MG63 (cell line): ENCODE measurements around the gene KCNIP3. TPM values are rescaled to one million over a fixed set of nuclear protein-coding genes. Genes with fewer than 3 reads are reported as not detected.
"Not testable (repeated sequence)": the region's sequence is repeated elsewhere in the genome, so short reads cannot be mapped to it uniquely, and the experiment has no call there.

Source experiments
- DNase-seq: peaks from one replicate; pipeline ENCODE4 v3.0.0-alpha.2; 2020
- H3K27me3 ChIP-seq: fragments of 250-450 bp; sonication (Bioruptor Pico); 2 replicates; pipeline ENCODE4 v1.5.1; 2020; ENCODE audit warnings: mild to moderate bottlenecking, moderate library complexity
- H3K36me3 ChIP-seq: fragments of 250-450 bp; sonication (Bioruptor Pico); 2 replicates; pipeline ENCODE4 v1.5.1; 2020; ENCODE audit warnings: mild to moderate bottlenecking, moderate library complexity
- H3K4me3 ChIP-seq: fragments of 250-450 bp; sonication (Bioruptor Pico); 2 replicates; pipeline ENCODE4 v1.5.1; 2020; ENCODE audit warnings: mild to moderate bottlenecking, moderate library complexity
- H3K9me3 ChIP-seq: fragments of 250-450 bp; sonication (Bioruptor Pico); 2 replicates; pipeline ENCODE4 v1.5.1; 2020; ENCODE audit warnings: mild to moderate bottlenecking, moderate library complexity
- total RNA-seq: library from RNA; depleted of rRNA; stranded (reverse); fragments of >200 nt; shearing (Covaris generic); gene quantifications from 2 replicates; pipeline ENCODE4 v1.2.3, GENCODE V29; 2014; ENCODE audit warnings: low replicate concordance

Gene KCNIP3
- total RNA-seq, 1 experiment from 2014 or later = 14.1 TPM

DNA sequence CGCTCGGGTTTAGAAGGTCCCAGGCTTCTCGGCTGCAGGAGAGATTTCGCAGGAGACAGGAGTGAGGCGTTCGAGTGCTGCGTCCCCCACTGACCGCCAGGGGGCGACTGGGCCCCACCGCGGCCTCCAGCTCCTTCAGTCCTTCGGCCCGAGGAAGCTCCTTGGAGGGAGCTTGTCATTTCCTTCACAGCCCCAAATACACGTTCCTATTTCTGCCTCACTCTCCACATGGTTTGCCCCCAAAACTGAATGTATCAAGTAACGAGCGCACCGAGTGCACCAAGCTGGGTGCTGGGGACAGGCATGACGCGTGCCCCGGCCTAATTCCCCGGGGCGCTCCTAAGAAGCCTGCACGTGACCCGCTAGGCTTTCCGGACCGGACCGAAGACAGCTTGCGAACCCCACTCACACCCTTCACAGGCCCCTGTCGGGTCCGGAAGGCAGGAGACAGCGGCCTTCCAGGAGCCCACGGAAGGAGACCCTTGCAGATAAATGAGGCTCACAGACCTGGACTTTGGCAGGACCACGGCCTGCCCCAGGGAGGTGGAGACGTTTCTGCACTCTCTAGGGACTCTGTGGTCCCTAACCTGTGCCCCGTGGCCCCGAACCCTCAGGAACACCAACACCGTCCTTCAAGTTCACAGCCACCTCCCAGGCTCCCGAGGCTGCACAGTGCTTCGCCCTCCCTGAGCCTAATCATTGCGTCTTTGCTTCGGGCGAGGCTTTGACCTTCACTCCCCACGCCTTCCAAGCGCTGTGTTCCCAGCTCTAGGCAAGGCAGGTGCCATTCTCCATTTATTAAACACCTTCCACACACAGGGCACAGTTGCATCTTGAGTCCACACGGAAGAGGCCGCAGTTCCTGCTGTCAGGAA lies 92.3 kb downstream of the KCNIP3 start:
- Histone ChIP-seq H3K36me3 (no peaks in the 10 kb centered on the region), H3K27me3 (no peaks in the 10 kb centered on the region), H3K9me3 (no peaks in the 10 kb centered on the region), H3K4me3 (no peak overlapping the region)
- DNase-seq = peak; percentile 61

GRCh38 chr2:95390272-95390880 lies 93.2 kb downstream of the KCNIP3 start:
- no peaks in the 10 kb centered on the region for H3K27me3 ChIP-seq
- DNase-seq = no peak
- no peak overlapping the region for H3K4me3 ChIP-seq
- no peaks in the 10 kb centered on the region for H3K36me3 ChIP-seq
- no peaks in the 10 kb centered on the region for H3K9me3 ChIP-seq

DNA sequence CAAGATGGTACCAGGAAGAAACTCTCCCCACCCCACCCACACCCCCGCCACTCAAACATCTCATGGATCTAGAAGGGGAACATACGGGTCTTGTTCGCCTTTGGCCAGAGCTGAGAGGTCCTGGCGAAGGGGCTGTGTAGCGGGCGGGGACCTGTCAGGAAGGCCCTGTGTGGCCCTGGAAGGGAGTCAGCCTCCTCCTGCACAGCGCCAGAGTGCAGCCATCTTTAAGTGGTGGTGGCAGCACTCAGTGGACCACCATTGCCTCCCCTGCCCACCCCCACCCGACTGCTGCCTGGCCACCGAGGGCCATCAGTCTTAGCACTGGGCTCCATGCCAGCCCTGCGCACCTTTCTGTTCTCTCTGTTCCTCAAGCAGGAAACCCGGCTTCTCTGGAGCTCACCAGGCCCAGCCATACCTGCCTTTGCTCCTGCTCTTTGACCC lies 93.8 kb downstream of the KCNIP3 start:
- Histone ChIP-seq H3K4me3 (no peak overlapping the region), H3K36me3 (no peaks in the 10 kb centered on the region), H3K27me3 (no peaks in the 10 kb centered on the region), H3K9me3 (no peaks in the 10 kb centered on the region)
- no peak for DNase-seq

DNA sequence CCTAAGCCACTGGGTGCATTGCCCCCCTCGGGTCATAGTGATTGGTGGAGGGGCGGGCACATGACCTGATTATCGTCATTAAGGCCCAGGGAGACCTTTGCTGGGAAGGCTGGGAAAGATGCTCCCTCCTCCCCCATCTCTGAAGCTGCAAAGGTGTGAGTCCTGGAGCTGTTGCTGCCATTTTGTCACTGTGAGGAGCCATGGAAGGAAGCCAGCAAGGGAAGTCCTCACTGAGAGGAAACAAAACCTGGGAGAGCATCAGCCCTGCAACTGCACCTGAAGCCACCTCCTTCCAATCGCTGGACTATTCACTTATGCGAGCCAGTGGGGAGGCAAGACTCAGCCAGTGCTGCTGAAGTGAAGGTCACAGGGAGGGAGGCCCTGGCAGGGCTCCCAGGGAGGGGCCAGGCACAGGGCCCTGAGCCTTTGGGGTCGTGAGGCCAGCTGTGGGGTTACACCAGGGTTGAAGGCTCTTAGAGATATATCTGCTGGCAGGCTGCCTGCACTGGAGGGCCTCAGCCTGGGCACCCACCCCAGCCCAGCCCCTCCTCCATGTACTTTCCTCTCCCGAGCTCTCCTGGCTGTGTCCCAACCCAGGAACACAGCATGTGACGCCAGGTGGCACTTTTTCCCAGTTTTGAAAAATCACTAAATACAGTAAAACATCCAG lies 94.6 kb downstream of the KCNIP3 start:
- H3K27me3 ChIP-seq = no peaks in the 10 kb centered on the region
- no peaks in the 10 kb centered on the region for H3K36me3 ChIP-seq
- no peak for DNase-seq

DNA sequence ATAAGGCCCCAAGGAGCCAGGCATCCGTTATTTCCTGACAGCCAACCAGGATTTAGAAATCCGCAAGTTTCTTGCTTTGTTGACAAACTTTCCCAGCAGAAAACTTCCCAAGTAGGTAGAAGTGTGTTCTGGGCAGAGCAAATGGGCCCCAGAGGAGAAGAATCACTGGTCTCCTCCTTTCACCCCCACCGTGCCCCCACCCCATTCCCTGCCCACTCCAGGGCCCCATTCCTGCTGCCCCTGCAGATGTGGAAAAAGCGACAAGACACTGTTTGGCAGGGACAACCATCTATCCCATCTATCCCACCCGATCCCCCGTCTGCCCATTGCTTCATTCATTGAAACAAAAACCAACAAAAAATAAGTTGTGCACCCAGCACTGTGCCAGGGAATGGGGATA lies 95.2 kb downstream of the KCNIP3 start:
- Histone ChIP-seq H3K27me3 (no peaks in the 10 kb centered on the region), H3K9me3 (no peaks in the 10 kb centered on the region), H3K4me3 (no peak overlapping the region), H3K36me3 (no peaks in the 10 kb centered on the region)
- no peak for DNase-seq

More for the DNA sequence above, 94.6 kb downstream of the KCNIP3 start:
- H3K4me3 ChIP-seq = no peak overlapping the region
- no peaks in the 10 kb centered on the region for H3K9me3 ChIP-seq

DNA sequence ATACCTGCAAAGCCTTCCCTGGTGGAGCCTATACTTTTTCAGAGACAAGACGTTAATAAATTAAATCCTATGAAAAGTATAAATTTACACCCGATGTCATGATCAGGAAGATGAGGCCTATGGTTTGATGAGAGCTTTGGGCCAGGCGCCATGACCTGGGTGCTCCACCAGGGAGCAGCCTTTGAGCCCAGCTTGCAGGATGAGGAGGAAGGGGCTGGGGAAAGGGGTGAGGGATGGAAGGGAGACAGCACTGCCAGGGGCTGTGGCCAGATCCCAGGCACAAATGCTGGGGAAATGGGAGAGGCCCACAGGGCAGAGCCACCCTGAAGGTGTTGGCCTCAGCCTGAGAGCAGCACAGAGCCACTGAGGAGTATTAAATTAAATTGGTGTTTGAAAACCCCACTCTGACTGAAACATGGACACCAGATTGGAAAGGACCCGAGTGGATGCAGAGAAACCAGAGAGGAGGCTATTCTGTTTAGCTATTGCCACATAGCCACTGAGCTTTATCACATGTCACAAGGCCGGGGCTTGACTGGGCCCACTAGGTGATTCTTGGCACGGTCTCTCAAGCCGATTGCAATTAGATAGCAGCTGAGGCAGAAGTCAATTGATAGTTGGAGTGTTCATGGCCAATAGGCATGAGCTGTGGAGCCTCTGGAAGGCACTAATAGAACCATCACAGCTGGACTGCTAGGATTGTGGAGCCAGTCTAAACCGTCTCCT lies 95.7 kb downstream of the KCNIP3 start:
- Histone ChIP-seq H3K4me3 (no peak overlapping the region), H3K36me3 (no peaks in the 10 kb centered on the region)
- DNase-seq = no peak

DNA sequence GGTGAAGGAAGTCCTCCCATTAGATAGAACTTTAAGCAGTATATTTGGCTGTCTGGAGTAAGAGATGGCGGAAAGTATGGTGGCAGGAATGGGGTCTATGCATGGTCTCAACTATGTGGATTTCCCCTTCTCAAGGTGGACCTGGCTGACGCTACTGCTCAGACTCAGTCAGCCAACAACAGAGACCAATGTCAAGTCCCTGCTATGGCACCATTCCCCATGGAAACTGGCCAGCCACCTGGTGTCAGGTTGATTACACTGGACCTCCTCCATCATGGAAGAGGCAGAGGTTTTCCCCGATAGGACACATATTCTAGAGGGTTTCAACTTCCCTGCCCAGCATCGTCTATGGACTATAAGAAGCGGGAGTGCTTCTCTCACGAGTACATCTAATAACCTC lies 96.8 kb downstream of the KCNIP3 start:
- Histone ChIP-seq H3K27me3 (no peaks in the 10 kb centered on the region), H3K9me3 (no peaks in the 10 kb centered on the region), H3K4me3 (no peak overlapping the region)

More for the DNA sequence above, 95.7 kb downstream of the KCNIP3 start:
- no peaks in the 10 kb centered on the region for H3K27me3 ChIP-seq
- no peaks in the 10 kb centered on the region for H3K9me3 ChIP-seq

DNA sequence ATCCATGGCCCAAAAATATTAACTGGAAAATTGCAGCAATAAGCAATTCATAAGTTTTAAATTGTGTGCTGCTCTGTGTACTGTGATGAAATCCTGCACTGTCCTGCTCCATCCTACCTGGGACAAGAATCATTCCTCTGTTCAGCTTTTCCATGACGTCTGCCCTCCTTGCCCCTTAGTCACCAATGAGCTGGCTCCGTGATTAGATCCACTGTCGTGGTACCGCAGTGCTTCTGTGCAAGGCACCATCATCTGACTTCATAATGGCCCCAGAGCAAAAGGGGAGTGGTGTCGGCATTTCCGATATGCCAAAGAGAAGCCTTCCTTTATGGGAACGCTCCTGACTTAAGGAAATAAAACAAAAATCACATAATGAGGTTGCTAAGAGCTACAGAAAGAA lies 101.9 kb downstream of the KCNIP3 start:
- DNase-seq = no peak
- H3K4me3 ChIP-seq = no peak overlapping the region

More for the DNA sequence above, 96.8 kb downstream of the KCNIP3 start:
- DNase-seq = no peak
- no peaks in the 10 kb centered on the region for H3K36me3 ChIP-seq

DNA sequence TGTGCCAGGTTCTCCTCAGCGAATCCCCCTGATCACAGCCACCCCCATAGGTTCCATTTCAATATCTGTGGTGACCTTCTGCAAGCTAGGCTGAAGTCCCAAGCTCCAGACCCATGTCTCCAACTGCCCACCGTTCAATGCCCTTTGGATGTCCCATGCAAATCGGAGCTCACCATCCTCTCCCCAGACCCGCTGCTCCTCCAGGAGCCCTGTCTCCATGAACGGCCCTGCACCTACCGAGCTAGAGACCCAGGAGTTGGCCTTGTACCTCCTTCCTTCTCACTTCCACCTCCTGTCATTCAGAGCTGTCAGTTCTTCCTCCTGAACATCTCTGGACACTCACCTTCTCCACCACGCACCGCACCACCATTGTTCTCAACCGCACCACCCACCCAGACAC lies 104.3 kb downstream of the KCNIP3 start:
- no peaks in the 10 kb centered on the region for H3K9me3 ChIP-seq
- no peak for DNase-seq
- H3K27me3 ChIP-seq = no peaks in the 10 kb centered on the region
- peak overlapping the region; percentile 96 for H3K4me3 ChIP-seq
- H3K36me3 ChIP-seq = no peaks in the 10 kb centered on the region

More for the DNA sequence above, 101.9 kb downstream of the KCNIP3 start:
- no peaks in the 10 kb centered on the region for H3K36me3 ChIP-seq
- no peaks in the 10 kb centered on the region for H3K27me3 ChIP-seq
- no peaks in the 10 kb centered on the region for H3K9me3 ChIP-seq

DNA sequence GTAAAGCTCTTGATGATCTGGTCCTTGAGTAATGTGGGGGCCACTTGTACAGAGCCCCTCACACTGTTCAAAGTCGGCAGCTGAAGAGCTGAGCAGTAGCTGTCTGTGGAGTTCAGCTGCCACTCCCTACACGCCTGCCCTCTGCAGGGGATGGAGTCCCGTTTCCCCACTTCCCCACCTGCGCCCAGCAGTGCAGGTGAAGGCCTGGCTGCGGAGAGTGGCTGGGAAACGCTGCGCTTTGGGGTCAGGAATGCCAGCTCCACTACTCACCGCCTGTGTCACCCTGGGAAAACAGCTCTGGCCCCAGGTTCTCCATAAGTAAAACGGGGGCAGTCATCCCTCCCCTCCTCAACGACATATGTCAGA lies 104.8 kb downstream of the KCNIP3 start:
- H3K27me3 ChIP-seq, DNase-seq, H3K9me3 ChIP-seq, H3K36me3 ChIP-seq: not testable (repeated sequence)
- H3K4me3 ChIP-seq = peak overlapping the region; percentile 96

DNA sequence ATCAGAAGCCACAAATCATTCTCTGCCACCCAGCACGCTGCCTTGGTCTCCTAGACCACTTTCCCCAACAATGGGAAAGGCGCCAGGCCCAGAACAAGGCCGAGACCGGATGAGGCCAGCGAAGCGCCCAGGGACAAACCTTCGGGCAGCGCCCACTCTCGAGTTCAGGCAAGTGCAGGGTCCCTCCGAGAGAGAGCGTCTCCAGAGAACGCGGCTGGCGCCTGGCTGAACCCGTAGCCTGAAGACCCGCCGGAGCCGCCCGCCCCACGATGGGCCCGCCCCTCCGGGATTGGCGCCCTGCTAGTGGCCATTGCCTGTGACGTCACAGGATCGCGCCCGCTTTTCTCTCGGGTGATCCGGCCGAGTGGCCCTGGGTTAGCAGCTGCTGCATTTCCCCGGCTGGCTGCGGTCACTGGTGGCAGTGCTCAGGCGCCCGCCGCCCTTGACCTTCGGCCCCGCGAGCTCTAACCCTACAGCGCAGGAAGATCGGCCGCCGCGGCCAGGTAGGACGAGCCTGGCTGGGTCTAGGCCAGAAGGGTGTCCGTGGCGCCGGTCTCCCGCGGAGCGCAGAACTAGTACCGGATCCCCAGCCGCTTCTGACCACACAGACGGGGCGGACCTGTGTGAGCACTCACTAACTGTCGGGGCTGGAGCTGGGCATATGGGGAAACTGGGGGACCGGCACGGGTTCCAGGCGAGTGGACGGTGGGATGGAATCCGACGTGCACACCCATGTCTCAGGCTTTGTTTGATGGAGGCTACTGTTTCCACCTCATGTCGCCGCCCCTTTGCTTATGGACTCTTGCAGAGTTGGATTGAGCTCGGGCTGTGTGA lies 105.4 kb downstream of the KCNIP3 start, which contains the start of gene FAHD2A:
TSS of gene FAHD2A (plus strand) at position 339 of the 834 bp plus-strand sequence. CDS start 2,851 bp downstream, outside the sequence.
- peaks cover 8% of the 10 kb centered on the region; the same call in 1 of the 2 replicates for H3K36me3 ChIP-seq
- H3K4me3 ChIP-seq = peak within 1 kb of the TSS; percentile 96
- no peaks in the 10 kb centered on the region for H3K9me3 ChIP-seq
- DNase-seq = peak; percentile 95
- no peaks in the 10 kb centered on the region for H3K27me3 ChIP-seq

GRCh38 chr2:95403204-95403721 lies 106.1 kb downstream of the KCNIP3 start:
- H3K9me3 ChIP-seq, H3K27me3 ChIP-seq: not testable (repeated sequence)
- Histone ChIP-seq H3K36me3 (peaks cover 11% of the 10 kb centered on the region), H3K4me3 (peak overlapping the region; percentile 96)
- DNase-seq = peak; percentile 39

DNA sequence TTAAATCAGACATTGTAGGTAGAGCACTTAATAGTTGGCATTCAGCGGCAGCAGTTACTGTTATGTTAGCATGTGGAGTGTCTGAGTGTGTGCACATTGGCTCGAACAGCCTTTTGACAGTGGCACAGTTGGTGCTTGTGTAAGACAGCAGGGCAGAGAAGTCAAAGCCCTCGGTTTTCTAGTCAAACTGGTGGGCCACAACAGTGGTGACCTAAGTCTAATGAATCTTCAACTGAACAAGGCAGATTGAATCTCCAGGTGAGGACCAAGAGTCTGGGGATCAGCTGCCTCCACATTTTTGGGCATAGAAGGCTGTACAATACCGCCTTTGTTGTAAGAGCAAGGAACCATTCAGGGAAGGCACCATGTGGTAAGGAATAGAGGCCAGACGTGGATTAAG lies 106.7 kb downstream of the KCNIP3 start:
- H3K4me3 ChIP-seq = peak overlapping the region; percentile 96
- DNase-seq, H3K9me3 ChIP-seq: not testable (repeated sequence)

GRCh38 chr2:95404676-95405075 lies 107.5 kb downstream of the KCNIP3 start:
- H3K4me3 ChIP-seq, DNase-seq, H3K27me3 ChIP-seq, H3K9me3 ChIP-seq: not testable (repeated sequence)
- H3K36me3 ChIP-seq = peaks cover 12% of the 10 kb centered on the region

More for the DNA sequence above, 106.7 kb downstream of the KCNIP3 start:
- not testable (repeated sequence) for H3K27me3 ChIP-seq
- H3K36me3 ChIP-seq = peaks cover 12% of the 10 kb centered on the region

GRCh38 chr2:95411239-95411638 lies 114.1 kb downstream of the KCNIP3 start:
- H3K9me3 ChIP-seq, H3K27me3 ChIP-seq, H3K4me3 ChIP-seq: not testable (repeated sequence)
- DNase-seq = peak; percentile 27
- peaks cover 12% of the 10 kb centered on the region for H3K36me3 ChIP-seq
